HG03565 (cell line): Measurements from ENCODE around the gene ELMO3.

ENCODE experiments used
- ATAC-seq: cut with Tn5 transposase; IDR thresholded peaks from one replicate; pipeline ENCODE4 v1.9.1; 2021; ENCODE audit warnings: mild to moderate bottlenecking, moderate library complexity; ENCODE audit not compliant: unreplicated experiment

ELMO3 gene, protein sequence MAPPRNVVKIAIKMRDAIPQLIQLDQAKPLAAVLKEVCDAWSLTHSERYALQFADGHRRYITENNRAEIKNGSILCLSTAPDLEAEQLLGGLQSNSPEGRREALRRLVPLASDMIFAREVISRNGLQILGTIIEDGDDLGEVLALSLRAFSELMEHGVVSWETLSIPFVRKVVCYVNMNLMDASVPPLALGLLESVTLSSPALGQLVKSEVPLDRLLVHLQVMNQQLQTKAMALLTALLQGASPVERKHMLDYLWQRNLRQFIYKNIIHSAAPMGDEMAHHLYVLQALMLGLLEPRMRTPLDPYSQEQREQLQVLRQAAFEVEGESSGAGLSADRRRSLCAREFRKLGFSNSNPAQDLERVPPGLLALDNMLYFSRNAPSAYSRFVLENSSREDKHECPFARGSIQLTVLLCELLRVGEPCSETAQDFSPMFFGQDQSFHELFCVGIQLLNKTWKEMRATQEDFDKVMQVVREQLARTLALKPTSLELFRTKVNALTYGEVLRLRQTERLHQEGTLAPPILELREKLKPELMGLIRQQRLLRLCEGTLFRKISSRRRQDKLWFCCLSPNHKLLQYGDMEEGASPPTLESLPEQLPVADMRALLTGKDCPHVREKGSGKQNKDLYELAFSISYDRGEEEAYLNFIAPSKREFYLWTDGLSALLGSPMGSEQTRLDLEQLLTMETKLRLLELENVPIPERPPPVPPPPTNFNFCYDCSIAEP

DNA sequence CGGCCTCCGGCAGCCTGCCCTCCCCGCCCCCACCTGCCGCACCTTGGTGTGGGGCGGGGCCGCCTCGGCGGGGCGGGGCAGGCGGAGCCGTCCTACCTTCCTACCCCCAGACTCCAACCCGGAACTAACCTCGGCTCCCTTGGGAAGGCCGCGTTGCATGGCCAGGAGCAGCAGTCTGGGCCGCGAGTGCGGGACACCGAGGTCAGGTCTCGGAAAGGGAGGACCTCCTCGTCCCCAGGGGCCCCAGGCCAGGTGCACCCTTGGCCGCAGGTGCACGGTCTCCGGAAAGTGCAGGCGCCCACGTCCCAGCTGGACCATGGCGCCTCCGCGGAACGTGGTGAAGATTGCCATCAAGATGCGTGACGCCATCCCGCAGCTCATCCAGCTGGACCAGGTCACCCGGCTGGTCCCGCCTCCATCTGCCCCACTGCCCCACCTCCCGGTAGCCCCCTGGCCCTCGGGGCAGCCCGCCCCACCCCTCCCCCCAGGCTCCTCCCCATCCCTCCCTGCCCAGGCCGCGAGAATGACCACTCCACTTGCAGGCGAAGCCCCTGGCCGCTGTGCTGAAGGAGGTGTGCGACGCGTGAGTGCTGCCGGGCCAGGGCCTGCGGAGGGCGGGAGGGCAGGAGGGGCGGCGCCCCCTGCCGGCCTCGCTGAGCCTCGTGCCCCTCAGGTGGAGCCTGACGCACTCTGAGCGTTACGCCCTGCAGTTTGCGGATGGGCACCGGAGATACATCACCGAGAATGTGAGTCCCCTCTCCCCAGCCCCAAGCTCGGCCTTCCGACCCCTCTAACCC, at the start of gene ELMO3:
Gene ELMO3, plus strand, starts transcription at position 121 of the 797 bp plus-strand sequence. Its CDS starts 196 bp downstream, at position 317.
- ATAC-seq: no peak

DNA sequence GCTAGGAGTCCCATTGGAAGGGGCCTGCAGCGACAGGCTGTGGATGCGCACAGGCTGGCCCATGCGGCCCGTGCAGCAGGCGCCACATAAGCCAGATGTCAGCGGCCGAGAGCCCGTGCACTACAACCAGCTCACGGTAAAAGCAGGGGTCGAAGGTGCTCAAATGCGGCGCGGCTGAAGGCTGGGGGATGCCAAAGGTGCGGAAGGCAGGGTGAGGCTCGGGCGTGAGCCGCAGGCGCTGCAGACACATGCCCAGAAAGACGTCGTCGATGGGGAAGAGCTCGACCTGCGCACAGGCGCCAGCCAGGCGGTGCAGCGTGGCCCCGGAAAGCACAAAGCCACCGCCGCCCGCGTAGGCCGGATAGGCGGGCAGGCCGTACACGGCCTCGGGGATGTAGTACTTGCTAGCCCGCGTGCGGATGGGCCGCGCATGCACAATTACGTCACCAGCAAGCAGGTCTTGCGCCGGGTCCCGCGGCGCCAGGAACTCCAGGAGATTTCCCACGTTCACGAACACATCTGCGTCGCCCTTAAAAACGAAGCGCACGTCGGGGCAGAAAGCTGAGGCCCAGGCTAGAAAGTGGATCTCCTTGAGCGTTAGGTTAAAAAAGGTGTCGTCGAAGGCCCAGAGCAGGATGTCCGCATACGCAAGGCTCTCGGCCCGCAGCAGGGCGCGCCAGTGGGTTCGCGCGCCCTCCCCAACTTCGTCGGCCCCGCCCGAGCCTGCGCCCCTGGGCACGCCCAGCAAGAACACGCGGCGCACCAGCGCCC, 49.5 kb upstream of the ELMO3 start:
- no peak for ATAC-seq

DNA sequence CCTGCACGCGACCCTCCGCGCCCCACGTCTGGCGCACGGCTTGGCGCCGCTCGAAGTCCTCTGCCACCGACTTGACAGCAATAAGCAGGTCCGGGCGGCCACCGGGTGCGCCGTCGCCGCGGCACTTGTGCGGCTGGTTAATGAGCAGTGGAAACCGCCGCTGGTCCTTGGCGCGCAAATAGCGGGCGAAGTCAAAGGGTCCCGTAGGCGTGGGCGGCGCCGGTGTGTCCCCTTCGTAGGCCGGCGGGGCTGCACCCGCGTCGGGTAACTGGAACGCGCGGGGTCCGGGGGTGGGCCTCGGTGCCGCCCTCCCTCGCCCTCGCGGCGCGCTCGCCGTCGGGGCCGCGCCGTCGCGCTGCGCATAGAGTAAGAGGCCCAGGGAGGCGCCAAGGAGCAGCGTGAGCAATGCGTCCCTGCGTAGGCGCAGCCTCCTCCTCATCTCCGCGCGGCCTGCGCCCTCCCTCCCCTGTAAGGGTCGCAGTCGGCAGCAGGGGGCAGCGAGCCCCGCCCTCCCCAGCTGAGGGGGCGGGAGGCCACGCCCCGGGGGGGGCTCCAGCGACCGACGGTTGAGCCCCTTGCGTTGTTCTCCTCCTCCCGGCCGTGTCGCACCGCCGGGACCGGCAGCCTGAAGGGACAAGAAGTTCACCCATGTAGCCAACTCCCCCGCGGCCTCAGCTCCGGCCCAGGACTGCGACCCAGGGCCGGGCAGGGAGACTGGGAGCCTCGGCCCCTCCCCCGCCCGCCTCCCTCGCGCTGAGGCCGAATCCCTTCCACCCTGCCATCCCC, 48.7 kb upstream of the ELMO3 start:
- ATAC-seq: no peak

DNA sequence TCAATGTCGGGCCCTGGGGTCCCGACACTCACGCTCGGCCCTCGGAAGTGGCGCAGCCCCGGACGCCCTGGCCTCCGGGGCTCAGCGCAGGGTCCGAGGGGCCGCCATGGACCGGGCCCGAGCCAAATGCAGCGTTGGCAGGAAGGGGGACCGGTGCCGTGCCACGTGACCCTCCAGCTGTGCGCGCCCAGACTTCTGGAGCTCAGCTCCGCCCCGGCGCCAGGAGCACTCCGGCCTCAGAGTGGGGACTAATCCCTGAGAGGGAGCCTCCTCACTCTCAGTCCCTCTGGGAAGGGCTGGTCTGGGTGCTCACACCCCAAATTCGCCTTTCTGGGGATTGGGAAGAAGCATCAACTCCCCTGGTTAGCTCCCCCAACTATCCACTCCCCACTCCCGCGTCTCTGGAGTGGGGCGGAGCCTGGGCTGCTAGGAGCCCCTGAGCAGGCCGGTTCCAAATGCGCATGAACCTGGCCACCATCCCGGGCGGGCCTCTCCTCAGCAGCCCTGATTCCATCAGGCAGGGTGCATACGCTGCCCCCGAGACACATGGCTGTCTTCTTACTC, 48.0 kb upstream of the ELMO3 start, which contains the start of gene B3GNT9:
Gene B3GNT9, minus strand, starts transcription at position 166 of the 564 bp plus-strand sequence. CDS start 513 bp downstream, outside the sequence.
- ATAC-seq: no peak

DNA sequence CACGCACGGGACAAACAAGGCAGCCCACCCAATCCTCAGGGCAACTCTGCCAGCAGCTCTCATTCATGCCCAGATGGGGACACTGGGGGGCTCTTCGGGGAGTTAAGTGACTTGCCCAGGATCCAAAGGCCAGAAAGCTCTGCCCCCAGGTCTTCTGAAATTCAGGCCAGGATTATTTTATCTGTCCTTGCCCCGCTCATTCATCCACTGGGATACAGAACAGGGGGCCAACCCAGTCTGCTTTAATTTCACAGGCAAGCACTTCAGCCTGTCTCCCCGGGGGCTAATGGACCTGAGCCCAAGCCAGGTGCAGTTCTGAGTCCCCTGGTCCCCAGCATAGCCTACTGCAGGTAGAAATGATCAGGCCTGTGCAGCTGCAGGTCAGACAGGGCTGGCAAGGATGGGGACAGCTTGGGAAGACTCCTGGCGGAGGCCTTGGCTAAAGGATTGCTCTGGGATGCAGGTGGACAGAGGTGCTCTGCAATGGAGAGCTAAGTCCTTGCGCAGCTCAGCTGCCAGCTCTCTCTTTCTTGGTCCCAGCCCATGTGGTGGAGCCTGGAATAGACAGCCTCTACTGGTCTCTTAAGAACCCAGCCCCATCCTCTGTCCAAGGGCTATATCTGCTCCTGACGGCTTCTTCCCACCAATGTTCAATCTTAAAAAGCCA, 47.4 kb upstream of the ELMO3 start:
- no peak for ATAC-seq

DNA sequence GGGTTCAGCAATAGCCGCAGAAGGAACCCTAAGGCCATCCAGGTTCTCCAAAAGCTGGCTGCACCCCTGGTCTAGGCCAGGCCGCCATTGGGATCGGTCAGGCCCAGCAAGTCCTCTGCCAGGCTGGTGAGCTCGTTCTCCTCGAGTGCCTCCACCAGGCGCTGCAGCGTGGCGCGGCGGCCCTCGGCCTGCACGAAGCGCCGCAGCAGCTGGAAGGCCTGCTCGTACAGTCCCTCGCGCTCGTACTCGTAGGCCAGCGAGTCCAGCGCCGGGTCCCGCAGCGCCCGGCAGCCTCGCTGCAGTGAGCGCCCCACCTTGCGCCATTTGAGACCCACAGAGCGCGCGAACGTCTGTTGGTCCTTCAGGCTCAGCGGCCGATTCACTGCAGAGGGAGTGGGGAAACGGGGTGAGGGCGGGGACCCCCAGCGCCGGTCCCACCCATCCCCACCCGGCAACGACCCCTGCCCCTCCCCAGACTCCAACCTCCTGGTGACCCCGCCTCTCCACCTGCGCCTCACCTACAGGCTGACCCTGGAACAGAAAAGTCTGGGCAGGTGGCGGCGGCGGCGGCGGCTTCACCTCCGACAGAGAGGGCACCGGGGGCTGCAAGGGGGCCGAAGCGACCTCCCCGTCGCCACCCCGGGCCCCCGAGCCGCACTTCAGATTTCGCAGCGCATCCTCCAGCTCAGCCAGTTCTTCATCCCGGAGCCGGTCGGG, 44.2 kb upstream of the ELMO3 start:
- ATAC-seq: no peak

DNA sequence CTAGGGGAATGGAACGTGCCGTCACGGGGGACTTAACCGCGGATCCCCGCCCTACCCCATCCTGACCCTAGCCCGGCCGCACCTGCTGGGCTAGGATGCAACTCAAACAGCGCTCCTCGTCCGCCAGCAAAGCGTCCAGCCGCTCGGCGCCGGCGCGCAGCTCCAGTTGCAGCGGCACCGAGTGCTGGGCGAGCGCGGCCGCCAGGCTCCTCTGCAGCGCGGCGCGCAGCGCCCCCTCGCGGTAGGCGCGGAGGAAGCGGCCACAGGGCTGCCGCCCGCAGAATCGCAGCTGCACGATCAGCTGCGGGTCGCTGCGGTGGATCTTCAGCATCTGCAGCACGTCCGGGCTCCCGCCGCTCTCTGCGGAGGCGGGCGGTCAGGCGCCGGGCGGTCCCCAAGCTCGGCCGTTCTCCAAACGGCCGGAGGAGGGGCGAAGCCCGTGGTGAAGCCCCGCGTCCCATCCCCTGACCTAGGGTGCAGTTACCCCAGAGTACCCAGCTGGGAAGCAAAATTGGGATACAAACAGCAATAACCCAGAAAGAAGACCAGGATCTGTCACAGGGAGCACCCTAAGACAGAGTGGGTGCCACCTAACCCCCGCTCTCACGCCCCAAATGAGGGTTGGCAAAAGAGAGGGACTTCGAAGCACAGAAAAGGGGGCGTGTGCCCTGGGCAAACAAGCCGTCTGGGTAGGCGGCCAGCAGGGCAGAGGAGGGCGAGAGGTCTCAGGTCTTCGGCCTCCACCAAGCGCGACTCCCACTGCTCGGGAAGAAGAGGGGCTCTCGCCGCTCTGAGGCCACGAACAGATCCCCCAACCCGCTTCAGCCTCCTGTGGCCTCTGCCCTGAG, 43.4 kb upstream of the ELMO3 start:
- peak; percentile 28 for ATAC-seq

DNA sequence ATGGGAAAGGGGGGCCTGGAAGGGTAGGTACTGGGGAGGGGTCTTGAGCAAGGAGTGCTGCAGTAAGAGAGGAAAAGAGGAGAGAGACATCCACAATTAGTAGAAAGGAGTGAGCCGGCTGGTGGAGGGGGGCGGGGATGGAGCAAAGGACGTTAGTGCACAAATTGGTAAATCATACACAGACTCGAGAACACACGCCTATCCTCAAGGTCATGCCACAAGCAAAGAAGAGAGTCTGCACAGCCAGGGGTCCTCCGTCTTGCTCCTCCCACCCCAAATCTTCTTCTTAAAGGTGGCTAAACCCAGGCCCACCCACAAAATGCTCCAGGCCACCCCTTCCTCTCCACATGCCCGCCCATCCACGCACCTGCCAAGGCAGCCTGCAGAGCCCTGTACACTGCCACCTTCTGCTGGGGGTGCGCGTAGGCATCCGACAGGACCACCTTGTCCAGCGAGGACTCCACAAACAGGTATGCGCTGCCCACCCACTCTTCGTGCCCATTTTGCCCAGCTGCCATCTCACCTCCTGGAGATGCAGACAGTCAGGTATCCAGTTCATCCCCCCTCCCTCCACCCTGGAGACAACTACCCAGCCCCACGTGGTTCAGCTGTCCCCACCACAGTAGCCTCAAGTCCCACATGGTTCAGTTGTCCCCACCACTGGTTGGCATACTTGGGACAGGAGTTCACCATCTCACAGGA, 42.6 kb upstream of the ELMO3 start:
- no peak for ATAC-seq

DNA sequence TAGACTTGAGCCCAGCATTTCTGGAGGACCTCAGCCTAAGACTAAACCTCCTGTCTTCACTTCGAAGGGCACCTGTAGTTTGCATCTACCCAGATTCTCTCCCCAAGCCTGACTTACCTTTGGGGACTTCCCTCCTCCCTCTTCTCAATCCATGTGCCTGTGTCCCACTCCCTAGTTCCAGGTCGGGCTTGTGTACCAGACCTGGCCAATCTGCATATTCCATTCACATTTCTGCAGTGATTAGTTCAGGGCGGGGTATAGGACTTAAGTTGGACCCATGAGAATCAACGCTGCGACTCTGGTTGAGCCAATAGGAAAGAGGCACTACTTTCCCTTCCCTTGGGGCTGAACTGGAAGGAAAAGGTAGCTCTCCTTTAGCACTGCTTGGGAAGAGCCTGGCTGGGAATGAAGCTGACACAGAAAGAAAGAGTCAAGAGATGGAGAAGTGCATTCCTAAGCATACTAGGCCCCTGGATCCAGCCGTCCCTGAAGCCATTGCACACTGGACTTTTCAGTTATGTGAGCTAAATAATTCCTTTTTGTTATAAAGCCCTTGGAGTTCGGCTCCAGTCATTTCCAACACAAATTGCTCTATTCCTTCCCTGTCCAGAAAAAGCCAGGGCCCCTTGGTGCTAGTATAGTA, 41.7 kb upstream of the ELMO3 start:
- ATAC-seq: no peak

DNA sequence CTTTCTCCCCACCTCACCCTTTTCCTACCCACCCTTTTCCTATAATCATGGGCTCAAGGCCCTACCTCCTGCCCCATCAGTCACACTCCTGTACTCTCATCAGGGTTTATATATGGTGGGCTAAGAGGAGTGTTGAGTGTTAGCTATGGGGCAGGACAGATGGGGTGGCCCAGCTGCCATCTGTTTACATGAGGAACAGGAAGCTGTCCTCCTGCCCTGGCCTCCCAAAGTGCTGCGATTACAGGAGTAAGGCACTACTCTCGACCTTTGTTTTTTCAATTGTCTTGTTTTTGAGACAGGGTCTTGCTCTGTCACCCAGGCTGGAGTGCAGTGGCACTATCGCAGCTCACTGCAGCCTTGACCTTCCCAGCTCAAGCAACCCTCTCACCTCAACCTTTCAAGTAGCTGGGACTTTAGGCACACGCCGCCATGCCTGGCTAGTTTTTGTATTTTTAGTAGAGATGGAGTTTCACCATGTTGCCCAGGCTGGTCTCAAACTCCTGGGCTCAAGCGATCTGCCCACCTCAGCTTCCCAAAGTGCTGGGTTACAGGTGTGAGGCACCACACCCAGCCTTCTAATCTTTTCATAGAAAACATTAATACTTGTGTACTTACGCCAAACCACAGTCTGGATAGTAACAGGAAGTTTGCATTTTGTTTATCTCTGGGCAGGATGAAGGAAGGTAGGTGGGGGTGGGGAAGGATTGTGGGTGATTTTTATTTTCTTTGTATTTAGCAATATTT, 40.9 kb upstream of the ELMO3 start:
- ATAC-seq: no peak

DNA sequence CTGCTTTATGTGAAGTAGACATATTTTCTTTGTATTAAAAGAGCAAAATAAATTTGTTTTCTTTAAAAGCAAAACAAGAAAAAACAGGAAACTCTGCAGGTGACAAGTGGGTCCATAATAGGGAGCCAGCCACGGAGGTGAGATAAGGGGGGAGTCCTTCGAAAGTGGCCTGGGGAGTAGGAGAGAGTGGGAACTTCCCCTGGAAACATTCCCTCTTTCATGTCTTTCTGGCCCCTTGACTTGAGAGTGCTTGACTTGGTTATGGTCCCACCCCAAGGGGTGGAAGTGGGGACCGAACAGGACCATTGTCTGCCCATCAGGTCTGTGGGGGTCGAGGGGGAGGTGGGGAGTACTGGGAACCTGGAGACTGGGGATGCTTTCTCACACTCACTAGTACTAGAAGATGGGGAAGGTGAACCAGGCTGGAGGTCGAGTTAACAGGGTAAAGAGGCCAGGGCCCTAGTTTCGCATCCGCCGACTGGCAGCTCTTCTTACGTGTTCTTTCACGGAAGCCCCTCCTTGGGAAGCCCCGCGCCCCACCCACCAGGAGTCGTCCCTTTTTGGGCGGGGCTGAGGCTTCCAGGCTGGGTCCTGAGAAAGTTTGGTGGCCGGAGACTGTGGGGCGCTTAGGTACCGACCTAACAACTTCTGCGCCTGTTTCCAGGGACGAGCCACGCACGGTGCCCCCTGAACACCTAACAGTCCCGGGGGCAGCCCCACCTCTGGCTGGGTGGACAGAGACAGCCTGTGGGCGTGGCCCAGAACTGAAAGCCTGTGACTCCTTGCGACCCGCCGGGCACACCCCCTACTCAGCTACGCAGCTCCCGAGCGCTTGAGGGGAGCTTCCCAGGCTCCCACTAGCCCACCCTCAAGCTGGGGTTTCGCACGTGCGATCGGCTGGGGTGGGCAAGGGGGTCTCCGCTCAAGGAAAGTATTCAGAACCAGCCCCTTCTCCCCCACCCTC, 40.0 kb upstream of the ELMO3 start:
- ATAC-seq: peak; percentile 19

DNA sequence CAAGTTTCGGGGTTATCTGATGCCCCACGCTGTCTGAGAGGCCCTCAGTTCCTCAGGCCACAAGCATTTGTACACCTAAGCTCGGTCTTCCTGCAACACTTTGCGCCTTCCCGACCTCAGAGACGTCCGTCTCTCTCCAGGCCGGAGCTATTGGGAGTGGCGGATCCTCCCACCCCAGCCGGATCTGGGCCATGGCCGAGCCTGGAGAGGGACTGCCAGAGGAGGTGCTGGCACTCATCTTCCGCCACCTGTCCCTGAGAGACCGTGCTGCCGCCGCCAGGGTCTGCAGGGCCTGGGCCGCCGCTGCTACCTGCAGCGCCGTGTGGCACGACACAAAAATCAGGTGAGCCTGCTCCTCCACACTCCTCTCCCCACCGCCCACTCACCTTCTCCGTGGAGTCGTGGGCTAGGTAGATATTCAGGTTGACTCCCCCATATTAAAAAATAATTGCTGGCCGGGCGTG, 37.3 kb upstream of the ELMO3 start:
- ATAC-seq: no peak

DNA sequence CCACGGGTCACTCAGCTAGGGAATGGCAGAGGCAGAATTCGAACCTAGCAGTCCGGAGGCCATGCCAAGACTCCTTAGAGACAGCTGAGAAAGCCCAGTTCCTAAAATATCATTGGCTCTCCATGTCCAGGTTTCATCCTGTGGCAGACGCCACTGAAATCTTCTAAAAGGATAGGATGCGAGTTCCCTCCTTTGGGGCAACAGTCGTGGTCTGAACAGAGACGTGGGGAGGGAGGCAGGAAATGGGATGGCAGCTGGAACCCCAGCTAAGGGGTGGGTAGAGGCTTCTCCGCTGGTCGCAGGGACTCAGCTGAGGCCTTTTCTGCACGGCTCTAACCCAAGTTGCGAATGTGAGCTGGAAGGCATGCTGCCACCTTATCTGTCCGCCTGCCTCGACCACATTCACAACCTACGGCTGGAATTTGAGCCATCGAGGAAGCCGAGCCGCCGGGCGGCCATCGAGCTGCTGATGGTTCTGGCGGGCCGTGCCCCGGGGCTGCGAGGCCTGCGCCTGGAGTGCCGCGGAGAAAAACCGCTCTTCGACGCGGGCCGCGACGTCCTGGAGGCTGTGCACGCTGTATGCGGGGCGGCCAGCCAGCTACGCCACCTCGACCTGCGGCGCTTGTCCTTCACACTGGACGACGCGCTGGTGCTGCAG, 36.3 kb upstream of the ELMO3 start:
- no peak for ATAC-seq
